22Rv1 (cell line): ENCODE results near the gene ZNF385B.

Experiments
- CTCF ChIP-seq: fragments of 450-650 bp; IDR thresholded peaks from 2 replicates; pipeline ENCODE4 v1.5.1; 2017; ENCODE audit warnings: mild to moderate bottlenecking
- ZFX ChIP-seq: fragments of 450-650 bp; IDR thresholded peaks from 2 replicates; pipeline ENCODE4 v1.6.1; 2017; ENCODE audit warnings: antibody characterized with exemption, borderline replicate concordance

- TF ChIP-seq CTCF, result no peak
- TF ChIP-seq ZFX, result no peak
Measured at GRCh38 chr2:179882851-179883806, 21.7 kb upstream of the ZNF385B start.
